ENCODE measurements around the gene COLEC12.
"Not testable (repeated sequence)": the region's sequence is repeated elsewhere in the genome, so short reads cannot be mapped to it uniquely, and the experiment has no call there.

COLEC12 gene

GRCh38 chr18:407191-407590 is 93.3 kb downstream of the COLEC12 start:
- DNase-seq: no peak

GRCh38 chr18:406677-407076 is 93.8 kb downstream of the COLEC12 start:
- DNase-seq: no peak

- DNase-seq: not testable (repeated sequence)
These were observed 95.5 kb downstream of the COLEC12 start for GRCh38 chr18:405006-405405.

GRCh38 chr18:404061-404636 is 96.4 kb downstream of the COLEC12 start:
- no peak for DNase-seq

- no peak for DNase-seq
These were observed 98.4 kb downstream of the COLEC12 start for GRCh38 chr18:402129-402528.

GRCh38 chr18:400456-400855 is 100.0 kb downstream of the COLEC12 start:
- no peak for DNase-seq

- DNase-seq: no peak
These were observed 100.8 kb downstream of the COLEC12 start for GRCh38 chr18:399631-400135.

- no peak for DNase-seq
These were observed 101.4 kb downstream of the COLEC12 start for GRCh38 chr18:398935-399630.

- DNase-seq: no peak
These were observed 103.9 kb downstream of the COLEC12 start for GRCh38 chr18:396556-396955.

- no peak for DNase-seq
These were observed 104.3 kb downstream of the COLEC12 start for GRCh38 chr18:396251-396555.

GRCh38 chr18:395456-396250 is 104.8 kb downstream of the COLEC12 start:
- peak; percentile 68 for DNase-seq

GRCh38 chr18:394987-395362 is 105.5 kb downstream of the COLEC12 start:
- peak; percentile 37 for DNase-seq

GRCh38 chr18:394262-394986 is 106.1 kb downstream of the COLEC12 start:
- no peak for DNase-seq

- DNase-seq: no peak
These were observed 106.9 kb downstream of the COLEC12 start for GRCh38 chr18:393574-393957.

- no peak for DNase-seq
These were observed 107.5 kb downstream of the COLEC12 start for GRCh38 chr18:392928-393573.

GRCh38 chr18:390741-391478 is 109.6 kb downstream of the COLEC12 start:
- no peak for DNase-seq

- DNase-seq: no peak
These were observed 110.7 kb downstream of the COLEC12 start for GRCh38 chr18:389658-390357.

GRCh38 chr18:388200-388599 is 112.3 kb downstream of the COLEC12 start:
- DNase-seq: no peak

- no peak for DNase-seq
These were observed 113.5 kb downstream of the COLEC12 start for GRCh38 chr18:386994-387393.

GRCh38 chr18:384897-385296 is 115.6 kb downstream of the COLEC12 start:
- no peak for DNase-seq

- no peak for DNase-seq
These were observed 117.4 kb downstream of the COLEC12 start for GRCh38 chr18:383135-383534.

Data from amniotic stem cell (primary cell).